ENCODE data around the gene S100A6.

DNA sequence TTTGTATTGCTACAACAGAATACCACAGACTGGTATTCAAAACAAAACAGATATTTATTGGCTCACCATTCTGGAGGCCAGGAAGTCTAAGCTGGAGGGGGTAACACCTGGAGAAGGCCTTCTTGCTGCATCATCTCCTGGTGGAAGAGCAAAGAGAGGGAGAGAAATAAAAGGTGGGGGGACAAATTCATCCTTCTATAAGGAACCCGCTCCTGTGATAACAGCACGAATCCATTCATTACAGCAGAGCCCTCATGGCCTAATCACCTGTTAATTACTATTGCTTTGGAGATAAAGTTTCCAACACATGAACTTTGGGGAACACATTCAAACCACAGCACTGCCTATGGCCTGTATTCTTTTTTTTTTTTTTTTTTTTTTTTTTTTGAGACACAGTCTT is 24.4 kb upstream of the S100A6 start:
- TF ChIP-seq, protein P1, sequence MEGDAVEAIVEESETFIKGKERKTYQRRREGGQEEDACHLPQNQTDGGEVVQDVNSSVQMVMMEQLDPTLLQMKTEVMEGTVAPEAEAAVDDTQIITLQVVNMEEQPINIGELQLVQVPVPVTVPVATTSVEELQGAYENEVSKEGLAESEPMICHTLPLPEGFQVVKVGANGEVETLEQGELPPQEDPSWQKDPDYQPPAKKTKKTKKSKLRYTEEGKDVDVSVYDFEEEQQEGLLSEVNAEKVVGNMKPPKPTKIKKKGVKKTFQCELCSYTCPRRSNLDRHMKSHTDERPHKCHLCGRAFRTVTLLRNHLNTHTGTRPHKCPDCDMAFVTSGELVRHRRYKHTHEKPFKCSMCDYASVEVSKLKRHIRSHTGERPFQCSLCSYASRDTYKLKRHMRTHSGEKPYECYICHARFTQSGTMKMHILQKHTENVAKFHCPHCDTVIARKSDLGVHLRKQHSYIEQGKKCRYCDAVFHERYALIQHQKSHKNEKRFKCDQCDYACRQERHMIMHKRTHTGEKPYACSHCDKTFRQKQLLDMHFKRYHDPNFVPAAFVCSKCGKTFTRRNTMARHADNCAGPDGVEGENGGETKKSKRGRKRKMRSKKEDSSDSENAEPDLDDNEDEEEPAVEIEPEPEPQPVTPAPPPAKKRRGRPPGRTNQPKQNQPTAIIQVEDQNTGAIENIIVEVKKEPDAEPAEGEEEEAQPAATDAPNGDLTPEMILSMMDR (IDR thresholded peaks at IDR 0.05 in 4 of 5, conservative IDR thresholded peaks at IDR 0.05 in 1 of 5) = no peak
- no peak for TF ChIP-seq POLR2A (IDR thresholded peaks at IDR 0.05)

Measured in gastrocnemius medialis (tissue), 4 donors.